HT1080 (cell line): ENCODE results near the gene CDK14. TPM values are rescaled to one million over a fixed set of nuclear protein-coding genes. Genes with fewer than 3 reads are reported as not detected.

Experiments
- DNase-seq: peaks from one replicate; pipeline ENCODE4 v3.0.0-alpha.2; 2015; ENCODE audit warnings: low read depth
- total RNA-seq: library from RNA; depleted of rRNA; stranded (reverse); fragments of >200 nt; shearing (Covaris generic); gene quantifications from 2 replicates; pipeline ENCODE4 v1.2.3, GENCODE V29; 2014

Gene CDK14
- total RNA-seq, 1 experiment from 2014 or later, result 8.1 TPM

- DNase-seq, result peak; percentile 31
Observed at GRCh38 chr7:90596671-90597562, 796 bp downstream of the CDK14 start.

GRCh38 chr7:90597563-90598253, 1.6 kb downstream of the CDK14 start:
- no peak for DNase-seq

GRCh38 chr7:90599038-90599437, 2.9 kb downstream of the CDK14 start:
- no peak for DNase-seq

- no peak for DNase-seq
Observed at GRCh38 chr7:90599892-90600555, 3.9 kb downstream of the CDK14 start.

- no peak for DNase-seq
Observed at GRCh38 chr7:90602303-90602702, 6.2 kb downstream of the CDK14 start.

- DNase-seq, result no peak
Observed at GRCh38 chr7:90603346-90603745, 7.2 kb downstream of the CDK14 start.

- DNase-seq, result no peak
Observed at GRCh38 chr7:90604383-90604782, 8.3 kb downstream of the CDK14 start.

GRCh38 chr7:90605055-90605454, 8.9 kb downstream of the CDK14 start:
- DNase-seq, result no peak

GRCh38 chr7:90607196-90607595, 11.1 kb downstream of the CDK14 start:
- no peak for DNase-seq

GRCh38 chr7:90610105-90610504, 14.0 kb downstream of the CDK14 start:
- DNase-seq, result no peak

GRCh38 chr7:90611115-90611514, 15.0 kb downstream of the CDK14 start:
- DNase-seq, result no peak

GRCh38 chr7:90613088-90613498, 17.0 kb downstream of the CDK14 start:
- DNase-seq, result no peak

GRCh38 chr7:90617442-90617841, 21.3 kb downstream of the CDK14 start:
- no peak for DNase-seq

- DNase-seq, result no peak
Observed at GRCh38 chr7:90618876-90619275, 22.8 kb downstream of the CDK14 start.

GRCh38 chr7:90621125-90621746, 25.1 kb downstream of the CDK14 start:
- no peak for DNase-seq

- DNase-seq, result no peak
Observed at GRCh38 chr7:90621747-90622140, 25.6 kb downstream of the CDK14 start.

GRCh38 chr7:90622670-90623069, 26.5 kb downstream of the CDK14 start:
- no peak for DNase-seq

GRCh38 chr7:90624225-90624911, 28.2 kb downstream of the CDK14 start:
- peak; percentile 2 for DNase-seq

GRCh38 chr7:90625051-90625450, 28.9 kb downstream of the CDK14 start:
- DNase-seq, result peak; percentile 2

- DNase-seq, result peak; percentile 30
Observed at GRCh38 chr7:90625562-90625961, 29.4 kb downstream of the CDK14 start.

- peak; percentile 37 for DNase-seq
Observed at GRCh38 chr7:90626013-90626412, 29.9 kb downstream of the CDK14 start.
